DMS79 (cell line): ENCODE measurements around the gene ACP4.

Experiments used
- DNase-seq: peaks from one replicate; lab custom pipeline; 2025; lab: John Stamatoyannopoulos, UW

ACP4 gene

DNA sequence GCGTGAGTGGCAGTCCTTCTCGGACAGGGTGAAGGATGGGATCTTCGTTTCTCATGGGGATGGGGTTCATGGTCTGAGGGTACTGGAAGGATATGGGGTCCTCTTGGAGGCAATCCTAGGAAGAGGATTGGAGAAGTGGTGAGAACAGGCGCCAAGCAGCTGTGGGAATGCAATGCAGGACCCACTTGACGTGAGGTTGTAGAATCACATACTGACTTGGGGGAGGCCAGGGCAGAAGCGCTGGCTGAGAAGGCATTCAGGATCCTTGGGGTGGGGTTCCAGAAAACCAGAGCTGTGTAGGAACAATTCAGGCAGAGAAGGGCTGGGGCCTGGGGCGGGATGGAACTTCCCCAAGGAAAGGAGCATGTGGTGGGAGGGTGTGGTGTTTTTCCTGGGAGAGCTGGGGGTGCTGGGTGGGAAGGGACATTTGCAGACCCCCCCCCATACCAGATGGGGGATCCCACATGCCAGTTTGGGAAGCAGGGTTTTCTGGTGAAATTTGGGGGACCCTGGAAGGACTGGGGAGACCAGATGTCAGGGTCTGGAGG is 32.5 kb downstream of the ACP4 start:
- no peak for DNase-seq

DNA sequence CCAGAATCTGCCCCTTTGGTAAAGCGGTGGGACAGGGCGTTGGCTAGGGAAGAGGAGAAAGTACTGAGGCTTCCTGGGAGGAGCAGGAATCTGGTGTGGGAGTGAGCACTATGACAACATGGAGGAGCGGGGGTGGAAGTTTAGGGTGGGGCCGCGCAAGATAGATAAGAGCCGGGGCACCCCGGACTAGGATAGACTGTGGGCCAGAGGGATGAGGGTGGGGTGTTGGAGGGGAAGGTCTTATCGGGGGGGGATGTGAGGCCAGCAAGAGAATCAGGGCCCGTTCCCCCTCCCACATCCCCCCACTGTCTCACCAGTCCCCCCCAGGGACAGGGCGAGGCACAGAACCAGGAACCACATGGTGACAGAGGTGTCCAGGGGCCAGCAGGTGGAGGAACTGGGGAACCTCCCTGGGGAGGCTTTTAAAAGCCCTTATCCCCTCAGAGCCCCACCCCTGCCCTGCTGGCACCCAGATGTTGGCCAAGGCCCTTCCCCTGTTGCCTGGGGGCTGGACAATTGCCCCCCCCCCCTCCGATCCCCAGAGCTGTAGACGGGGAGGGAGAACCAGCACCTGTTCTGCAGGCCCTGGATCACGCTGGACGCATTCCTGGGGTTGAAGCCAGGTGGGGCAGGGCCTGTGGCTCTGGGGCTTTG is 33.3 kb downstream of the ACP4 start, which contains the start of gene KLK1:
TSS of gene KLK1 (minus strand) at position 399 of the 654 bp plus-strand sequence. CDS start at position 360, 39 bp downstream.
- no peak for DNase-seq

GRCh38 chr19:50826492-50827240 is 36.5 kb downstream of the ACP4 start:
- no peak for DNase-seq

DNA sequence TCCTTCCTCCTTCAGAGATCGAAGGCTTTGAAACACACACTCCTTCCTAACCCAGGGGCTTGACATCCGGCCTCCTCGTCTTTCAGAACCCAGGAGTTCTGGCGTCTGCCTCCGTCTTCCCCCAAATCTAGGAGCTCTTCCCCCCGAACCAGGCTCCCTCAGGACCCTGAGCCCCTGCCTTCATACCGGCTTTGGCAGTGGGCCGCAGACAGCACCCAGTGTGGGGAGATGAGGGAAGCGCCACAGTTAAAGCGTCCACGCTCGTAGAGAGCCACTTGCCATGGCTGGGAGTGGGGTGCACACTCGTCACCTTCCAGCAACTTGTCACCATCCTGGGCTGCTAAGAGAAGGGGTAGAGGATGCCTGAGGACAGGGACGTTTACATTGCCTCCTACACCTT is 37.3 kb downstream of the ACP4 start:
- no peak for DNase-seq

- DNase-seq, result no peak
Measured at GRCh38 chr19:50829801-50830200, 39.6 kb downstream of the ACP4 start.

DNA sequence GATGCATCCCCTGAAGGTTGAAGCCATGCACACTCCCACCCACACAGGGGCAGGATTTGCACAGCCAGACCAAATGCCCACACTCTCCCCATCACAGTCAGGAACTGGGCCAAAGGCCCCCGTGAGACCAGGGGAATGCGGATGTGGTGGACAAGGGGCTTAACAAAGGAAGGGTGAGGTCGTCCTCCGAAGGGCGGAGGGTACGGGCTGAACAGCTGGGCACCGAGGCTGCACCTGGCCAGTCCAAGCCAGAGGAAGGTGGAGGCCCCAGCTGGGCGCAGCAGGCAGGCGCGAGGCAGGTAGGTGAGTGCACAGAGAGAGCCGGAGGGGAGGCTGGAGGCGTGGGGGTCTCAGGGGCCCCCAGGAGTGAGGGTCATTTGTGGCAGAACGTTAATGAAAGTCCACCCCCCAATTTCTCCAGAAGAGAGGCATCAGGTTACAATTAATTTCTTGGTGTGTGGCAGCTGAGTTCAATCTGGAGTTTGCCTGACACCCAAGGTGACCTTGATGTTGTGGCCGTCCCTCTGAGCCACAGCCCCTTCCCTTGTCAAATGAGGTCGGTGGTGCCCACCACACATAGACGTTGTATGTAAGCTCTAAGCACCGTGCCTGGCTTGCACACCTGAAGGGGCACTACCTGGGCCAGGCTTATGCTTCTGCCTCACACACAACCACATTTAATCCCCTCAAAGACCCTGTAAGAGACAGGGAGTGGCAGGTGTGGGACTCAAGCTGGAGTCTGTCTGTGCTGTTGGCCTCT is 40.2 kb downstream of the ACP4 start:
- no peak for DNase-seq

DNA sequence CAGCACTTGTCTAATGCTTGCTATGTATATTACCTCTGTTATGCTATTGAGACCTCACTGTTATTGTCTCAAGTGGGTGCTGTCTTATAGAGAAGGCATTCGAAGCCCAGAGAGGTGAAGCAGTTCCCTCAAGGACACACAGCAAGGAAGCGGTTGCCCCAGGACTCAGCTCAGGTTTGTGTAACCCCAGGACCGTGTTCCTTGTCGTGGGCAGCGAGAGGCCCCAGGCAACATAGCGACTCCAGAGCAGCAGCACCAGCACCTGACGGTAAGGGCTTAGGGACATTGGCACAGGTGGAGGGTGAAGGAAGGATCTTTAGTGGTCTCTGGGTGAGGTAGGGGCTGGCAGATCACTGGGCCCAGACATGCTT is 40.8 kb downstream of the ACP4 start:
- no peak for DNase-seq

DNA sequence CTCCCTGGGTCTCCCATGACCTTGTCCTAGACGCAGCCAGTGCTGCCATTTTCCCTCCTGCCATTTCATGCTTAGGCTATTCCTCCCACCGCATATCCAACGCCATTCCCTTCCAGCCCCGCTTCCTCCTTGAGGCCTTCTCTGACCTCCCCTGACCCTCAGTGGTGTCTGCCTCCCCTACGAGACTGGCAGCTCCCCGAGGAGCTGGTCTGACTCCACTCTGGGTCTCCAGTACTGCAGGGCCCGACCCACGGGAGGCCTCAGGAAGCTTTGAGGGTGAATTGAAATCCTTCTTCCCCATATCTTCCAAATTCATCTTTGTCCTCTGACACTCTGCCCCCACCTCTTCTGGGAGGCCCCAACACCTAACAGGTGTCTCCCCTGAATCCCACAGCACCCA is 42.5 kb downstream of the ACP4 start:
- no peak for DNase-seq

DNA sequence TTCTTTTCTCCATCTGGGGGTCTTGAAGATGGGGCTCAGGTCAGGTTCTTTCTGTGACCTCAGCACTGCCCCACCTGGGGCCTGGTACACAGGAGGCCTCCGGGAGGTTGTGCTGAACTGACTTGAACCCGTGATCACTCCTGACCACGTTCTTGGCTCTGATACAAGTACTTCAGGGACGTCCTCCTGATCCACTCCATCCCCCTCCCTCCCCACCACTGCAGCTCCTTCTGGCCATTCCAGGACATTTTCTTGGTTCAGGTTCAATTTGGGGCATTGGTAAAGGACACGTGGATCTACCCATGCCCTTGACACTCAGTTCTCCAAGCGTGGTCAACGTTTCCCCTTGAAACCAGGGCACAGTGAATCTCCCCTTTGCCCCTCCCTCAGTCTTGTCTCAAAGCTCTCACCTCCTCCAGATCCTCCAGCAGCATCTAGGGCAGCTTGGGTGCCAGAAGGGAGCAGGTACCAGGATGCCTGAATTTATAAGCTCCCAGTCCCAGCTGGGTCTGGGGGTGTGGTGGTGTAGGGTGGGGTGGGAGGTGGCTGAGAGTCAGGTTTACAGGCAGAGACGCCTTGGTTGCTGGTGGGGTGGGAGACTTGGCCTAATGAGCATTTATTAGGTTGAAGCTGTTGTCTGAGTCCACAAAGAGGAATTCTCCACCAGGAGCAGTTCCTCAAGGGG is 43.0 kb downstream of the ACP4 start, which contains the start of gene KLK15:
TSS of gene KLK15 (minus strand) at position 458 of the 685 bp plus-strand sequence. CDS start 2,082 bp downstream, outside the sequence.
- no peak for DNase-seq

GRCh38 chr19:50833802-50834167 is 43.6 kb downstream of the ACP4 start:
- DNase-seq, result no peak

DNA sequence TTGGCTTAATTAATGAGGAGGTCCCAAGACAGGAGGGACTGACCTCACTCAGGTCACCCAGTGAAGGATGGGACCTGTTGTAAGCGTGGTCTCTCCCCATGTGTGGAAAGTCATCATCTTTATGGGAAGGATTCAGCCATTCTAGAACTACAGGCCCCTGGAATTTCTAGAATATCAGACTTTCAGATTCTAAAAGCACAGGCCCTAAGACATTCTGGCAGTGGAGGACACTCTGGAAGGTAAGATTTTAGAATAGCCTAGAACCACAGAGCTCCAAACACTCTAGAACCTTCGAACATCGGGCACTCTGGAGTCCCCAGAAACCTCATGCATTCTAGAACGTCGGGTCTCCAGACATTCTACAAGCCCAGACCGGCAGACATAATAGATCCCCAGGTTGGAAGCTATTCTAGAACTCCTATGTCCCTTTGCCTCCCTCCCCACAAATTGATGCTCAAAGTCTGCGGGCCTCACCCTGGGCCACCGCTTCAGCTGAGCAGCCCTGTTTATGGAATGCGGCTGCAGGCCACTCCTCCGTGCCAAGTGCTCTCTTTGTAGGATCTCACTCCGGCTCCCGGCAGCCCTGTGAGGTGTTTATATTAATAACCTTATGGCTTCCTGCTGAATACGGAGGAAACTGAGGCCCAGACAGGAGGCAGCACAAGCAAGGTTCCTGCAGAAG is 45.0 kb downstream of the ACP4 start:
- DNase-seq, result no peak

GRCh38 chr19:50835785-50836542 is 45.7 kb downstream of the ACP4 start:
- DNase-seq, result peak; percentile 6

- DNase-seq, result no peak
Measured at GRCh38 chr19:50836543-50837195, 46.5 kb downstream of the ACP4 start.

DNA sequence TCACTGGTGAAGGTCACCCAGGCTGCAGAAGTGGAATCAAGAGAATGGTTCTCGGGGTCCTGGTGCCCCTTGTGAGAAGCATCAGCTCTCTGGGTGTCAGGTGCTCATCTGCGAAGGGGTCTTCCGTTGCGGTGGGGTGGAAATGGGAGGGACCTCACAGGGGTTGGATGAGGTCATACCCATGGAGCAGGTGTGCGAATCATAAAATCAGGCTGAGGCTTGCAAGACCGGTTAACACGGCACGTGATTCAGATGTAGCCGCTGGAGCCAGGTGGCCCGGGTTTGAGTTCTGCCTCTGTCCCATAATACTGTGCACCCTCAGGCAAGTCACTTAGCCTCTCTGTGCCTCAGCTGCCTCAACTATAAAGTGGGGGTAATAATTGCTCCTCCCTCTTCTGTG is 47.1 kb downstream of the ACP4 start:
- no peak for DNase-seq

DNA sequence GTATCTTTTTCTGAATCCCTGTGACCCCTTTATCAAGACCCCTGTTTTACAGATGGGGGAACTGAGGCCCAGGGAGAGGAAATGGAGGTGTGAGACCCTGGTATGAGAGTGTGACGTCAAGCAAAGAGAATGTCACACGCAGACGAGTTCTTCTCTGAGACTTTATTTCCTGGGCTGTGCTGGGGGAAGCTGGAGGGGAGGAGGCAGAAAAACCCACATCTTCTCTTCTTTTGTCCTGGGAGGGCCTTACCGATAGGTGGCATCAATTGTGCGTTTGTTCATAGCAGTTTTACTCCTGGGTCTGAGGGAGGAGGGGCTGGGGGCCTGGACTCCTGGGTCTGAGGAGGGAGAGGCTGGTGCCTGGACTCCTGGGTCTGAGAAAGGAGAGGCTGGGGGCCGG is 48.0 kb downstream of the ACP4 start:
- no peak for DNase-seq

GRCh38 chr19:50839712-50840655 is 49.8 kb downstream of the ACP4 start:
- no peak for DNase-seq

DNA sequence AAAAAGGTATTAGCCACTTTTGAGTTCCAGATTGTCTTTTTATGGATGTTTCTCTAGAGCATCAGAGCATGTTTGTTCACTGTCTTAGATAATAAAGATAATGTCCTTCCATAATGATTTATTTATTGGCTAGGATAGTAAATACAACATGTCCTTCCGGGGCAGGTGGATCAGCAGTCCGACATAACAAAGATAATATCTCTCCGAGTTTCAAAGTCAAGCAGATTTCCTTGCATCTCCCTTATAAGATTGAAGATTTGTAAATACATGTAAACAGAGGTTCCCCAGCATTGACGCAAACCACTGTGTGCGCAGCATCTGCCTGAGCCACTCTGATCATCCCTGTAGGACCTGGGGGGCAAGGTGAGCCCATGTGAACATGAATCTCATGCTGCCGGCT is 51.9 kb downstream of the ACP4 start:
- no peak for DNase-seq

GRCh38 chr19:50843205-50843604 is 53.0 kb downstream of the ACP4 start:
- no peak for DNase-seq

DNA sequence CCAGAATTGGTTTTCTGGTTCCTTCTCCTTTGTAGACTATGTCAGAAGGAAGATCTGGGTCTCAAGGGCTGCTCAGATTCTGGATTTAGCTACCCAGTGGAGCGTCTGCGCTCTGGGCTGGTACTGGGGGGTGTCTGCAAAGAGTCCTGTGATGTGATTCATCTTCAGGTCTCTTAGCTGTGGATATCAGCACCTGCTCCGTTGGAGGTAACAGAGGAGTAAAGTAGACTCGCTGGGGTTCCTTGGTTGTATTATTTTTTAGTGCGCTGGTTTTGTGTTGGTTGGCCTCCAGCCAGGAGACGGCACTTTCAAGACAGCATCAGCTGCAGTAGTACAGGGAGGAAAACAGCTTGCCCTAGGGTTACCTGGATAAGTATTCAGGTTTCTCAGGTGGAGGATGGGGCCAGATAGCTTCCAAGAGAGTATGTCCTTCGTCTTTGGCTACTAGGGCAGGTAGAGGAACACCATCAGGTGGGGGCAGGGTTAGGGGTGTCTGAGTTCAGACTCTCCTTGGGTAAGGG is 53.5 kb downstream of the ACP4 start:
- no peak for DNase-seq
